K562 (cell line): ENCODE measurements around the gene SLC7A11. TPM values are rescaled to one million over a fixed set of nuclear protein-coding genes. Genes with fewer than 3 reads are reported as not detected.

ENCODE experiments used
- ADNP ChIP-seq: fragments of 200-800 bp; sonication (Bioruptor generic); IDR thresholded peaks from 2 replicates; pipeline ENCODE4 v1.6.1; 2016; ENCODE audit warnings: missing genetic modification characterization, missing compliant biosample characterization
- CHD1 ChIP-seq: fragments of 200-600 bp; sonication (generic); IDR thresholded peaks from one replicate; pipeline ENCODE4 v1.6.1; 2012; ENCODE audit warnings: mild to moderate bottlenecking, moderate library complexity, low read length, inconsistent platforms
- FIP1L1 ChIP-seq: fragments of 200-400 bp; formaldehyde crosslinking; IDR thresholded peaks from 2 replicates; pipeline ENCODE4 v1.6.1; 2018; ENCODE audit warnings: mild to moderate bottlenecking, low read depth, low read length; ENCODE audit not compliant: poor library complexity, severe bottlenecking
- FOSL1 ChIP-seq: fragments of 200-800 bp; sonication (Bioruptor generic); conservative IDR thresholded peaks from 2 replicates; pipeline ENCODE4 v1.6.1; 2016; ENCODE audit warnings: missing genetic modification characterization, missing compliant biosample characterization
- FOXM1 ChIP-seq, 2 experiments: fragments of 450-650 bp in 1 of 2; sonication (generic) in 1 of 2; formaldehyde crosslinking in 1 of 2; IDR thresholded peaks; 2 replicates each; pipeline versions ENCODE4 v1.6.1 to v1.9.0; 2017 to 2022; ENCODE audit warnings: low read depth in 2 of 2, mild to moderate bottlenecking in 2 of 2, missing genetic modification reagents in 1 of 2, moderate library complexity in 1 of 2
- GABPB1 ChIP-seq: sonication (generic); formaldehyde crosslinking; IDR thresholded peaks from 2 replicates; pipeline ENCODE4 v1.8.0; 2022; ENCODE audit warnings: mild to moderate bottlenecking, missing genetic modification reagents
- JUN ChIP-seq, 2 experiments: sonication (generic) in 1 of 2; formaldehyde crosslinking in 1 of 2; IDR thresholded peaks; 2 replicates each; pipeline versions ENCODE4 v1.6.1 to v1.8.0; 2012 to 2022; ENCODE audit warnings: borderline replicate concordance in 2 of 2, mild to moderate bottlenecking in 2 of 2, improper control_type of control experiment in 1 of 2, low read depth in 1 of 2, low read length in 1 of 2, missing genetic modification reagents in 1 of 2
- KLF1 ChIP-seq: fragments of 450-650 bp; IDR thresholded peaks from 2 replicates; pipeline ENCODE4 v1.6.1; 2016; ENCODE audit warnings: missing genetic modification characterization, missing compliant biosample characterization
- MAZ ChIP-seq, 2 experiments: fragments of 450-650 bp in 1 of 2; sonication (generic) in 1 of 2; formaldehyde crosslinking; IDR thresholded peaks in 1 of 2; conservative IDR thresholded peaks in 1 of 2; 2 replicates each; pipeline versions ENCODE4 v1.4.0 to v1.5.0; 2020; ENCODE audit warnings: mild to moderate bottlenecking in 1 of 2, missing genetic modification reagents in 1 of 2
- POU5F1 ChIP-seq: fragments of 150-350 bp; IDR thresholded peaks from 2 replicates; pipeline ENCODE4 v1.6.1; 2014; ENCODE audit warnings: borderline replicate concordance, low read length, low read depth, mild to moderate bottlenecking; ENCODE audit not compliant: partially characterized antibody
- RAD51 ChIP-seq: fragments of 450-650 bp; IDR thresholded peaks from 2 replicates; pipeline ENCODE4 v1.7.1; 2016; ENCODE audit warnings: low read depth, mild to moderate bottlenecking, borderline replicate concordance
- TBL1XR1 ChIP-seq, 2 experiments: IDR thresholded peaks; 2 replicates each; pipeline ENCODE4 v1.6.1; 2012; ENCODE audit warnings: improper control_type of control experiment in 2 of 2, low read length in 2 of 2, mild to moderate bottlenecking in 1 of 2
- TFAP4 ChIP-seq: sonication (generic); formaldehyde crosslinking; IDR thresholded peaks from 2 replicates; pipeline ENCODE4 v1.8.0; 2022; ENCODE audit warnings: missing genetic modification reagents, mild to moderate bottlenecking, moderate library complexity, borderline replicate concordance
- ZNF197 ChIP-seq: fragments of 200-800 bp; sonication (Bioruptor generic); IDR thresholded peaks from 2 replicates; pipeline ENCODE4 v1.6.1; 2016; ENCODE audit warnings: low read depth, missing genetic modification characterization, missing compliant biosample characterization
- ZNF445 ChIP-seq: fragments of 250-450 bp; sonication (Bioruptor Pico); IDR thresholded peaks from 2 replicates; pipeline ENCODE4 v1.4.0; 2020; ENCODE audit warnings: low read depth, mild to moderate bottlenecking, moderate library complexity
- ZNF717 ChIP-seq: fragments of 250-450 bp; sonication (Bioruptor Pico); IDR thresholded peaks from 2 replicates; pipeline ENCODE4 v1.5.0; 2021
- polyA plus RNA-seq, 8 experiments: library from polyadenylated mRNA; depleted of rRNA in 4 of 8; stranded (reverse) in 5 of 8; unstranded in 3 of 8; fragments of >200 nt; fragmentation: Nextera tagmentation in 2 of 8; fragmentation: Illumina TruSeq in 1 of 8; extraction: Ambion mirVana in 2 of 8; extraction: Trizol in 1 of 8; gene quantifications; 2 replicates each; pipeline versions ENCODE4 v1.2.1 to v1.2.3, GENCODE V29; 2011 to 2014; ENCODE audit warnings: inconsistent platforms in 1 of 8, missing spikeins in 1 of 8
- total RNA-seq, 7 experiments: library from RNA; depleted of rRNA in 6 of 7; stranded (reverse); fragments of >200 nt in 6 of 7; fragmentation: Illumina TruSeq in 2 of 7; extraction: Trizol in 2 of 7; gene quantifications; 2 replicates each; pipeline versions ENCODE4 v1.2.1 to v1.2.3, GENCODE V29; 2011 to 2021; ENCODE audit warnings: low replicate concordance in 1 of 7
- TF ChIP-seq, protein P1 (sequence below): fragments of 450-650 bp; IDR thresholded peaks from 2 replicates; pipeline ENCODE4 v1.6.1; 2014; ENCODE audit warnings: low read depth, mild to moderate bottlenecking, moderate library complexity, borderline replicate concordance
- TF ChIP-seq, protein P2 (sequence below): fragments of 450-650 bp; IDR thresholded peaks from 2 replicates; pipeline ENCODE4 v1.6.1; 2016; ENCODE audit warnings: mild to moderate bottlenecking
- TF ChIP-seq, protein P3 (sequence below): sonication (generic); formaldehyde crosslinking; IDR thresholded peaks from 2 replicates; pipeline ENCODE4 v1.4.0; 2020; ENCODE audit warnings: mild to moderate bottlenecking, missing genetic modification reagents

SLC7A11 gene
- total and polyA plus RNA-seq, 9 of the 15 experiments (the other 6 are each of a cell fraction or from before 2014, with no cell fraction given): 4.5 to 26.1 (median 13.5) TPM

- TF ChIP-seq, protein P1, sequence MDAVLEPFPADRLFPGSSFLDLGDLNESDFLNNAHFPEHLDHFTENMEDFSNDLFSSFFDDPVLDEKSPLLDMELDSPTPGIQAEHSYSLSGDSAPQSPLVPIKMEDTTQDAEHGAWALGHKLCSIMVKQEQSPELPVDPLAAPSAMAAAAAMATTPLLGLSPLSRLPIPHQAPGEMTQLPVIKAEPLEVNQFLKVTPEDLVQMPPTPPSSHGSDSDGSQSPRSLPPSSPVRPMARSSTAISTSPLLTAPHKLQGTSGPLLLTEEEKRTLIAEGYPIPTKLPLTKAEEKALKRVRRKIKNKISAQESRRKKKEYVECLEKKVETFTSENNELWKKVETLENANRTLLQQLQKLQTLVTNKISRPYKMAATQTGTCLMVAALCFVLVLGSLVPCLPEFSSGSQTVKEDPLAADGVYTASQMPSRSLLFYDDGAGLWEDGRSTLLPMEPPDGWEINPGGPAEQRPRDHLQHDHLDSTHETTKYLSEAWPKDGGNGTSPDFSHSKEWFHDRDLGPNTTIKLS: no peak
- no peak for TF ChIP-seq KLF1 (tag)
- no peak for TF ChIP-seq FOXM1 (IDR thresholded peaks at IDR 0.05; ENCODE audit: low read depth)
- TF ChIP-seq FOXM1 (CRISPR knock-in tag; IDR thresholded peaks at IDR 0.05; ENCODE audit: low read depth): no peak
- TF ChIP-seq FOSL1 (tag): no peak
- TF ChIP-seq TFAP4 (CRISPR knock-in tag): no peak
- no peak for TF ChIP-seq FIP1L1
- no peak for TF ChIP-seq RAD51
- TF ChIP-seq GABPB1 (CRISPR knock-in tag): no peak
- no peak for TF ChIP-seq JUN (IDR thresholded peaks at IDR 0.05; ENCODE audit: borderline replicate concordance, low read depth, low read length)
- TF ChIP-seq JUN (CRISPR knock-in tag; IDR thresholded peaks at IDR 0.05; ENCODE audit: borderline replicate concordance): no peak
- TF ChIP-seq, protein P2, sequence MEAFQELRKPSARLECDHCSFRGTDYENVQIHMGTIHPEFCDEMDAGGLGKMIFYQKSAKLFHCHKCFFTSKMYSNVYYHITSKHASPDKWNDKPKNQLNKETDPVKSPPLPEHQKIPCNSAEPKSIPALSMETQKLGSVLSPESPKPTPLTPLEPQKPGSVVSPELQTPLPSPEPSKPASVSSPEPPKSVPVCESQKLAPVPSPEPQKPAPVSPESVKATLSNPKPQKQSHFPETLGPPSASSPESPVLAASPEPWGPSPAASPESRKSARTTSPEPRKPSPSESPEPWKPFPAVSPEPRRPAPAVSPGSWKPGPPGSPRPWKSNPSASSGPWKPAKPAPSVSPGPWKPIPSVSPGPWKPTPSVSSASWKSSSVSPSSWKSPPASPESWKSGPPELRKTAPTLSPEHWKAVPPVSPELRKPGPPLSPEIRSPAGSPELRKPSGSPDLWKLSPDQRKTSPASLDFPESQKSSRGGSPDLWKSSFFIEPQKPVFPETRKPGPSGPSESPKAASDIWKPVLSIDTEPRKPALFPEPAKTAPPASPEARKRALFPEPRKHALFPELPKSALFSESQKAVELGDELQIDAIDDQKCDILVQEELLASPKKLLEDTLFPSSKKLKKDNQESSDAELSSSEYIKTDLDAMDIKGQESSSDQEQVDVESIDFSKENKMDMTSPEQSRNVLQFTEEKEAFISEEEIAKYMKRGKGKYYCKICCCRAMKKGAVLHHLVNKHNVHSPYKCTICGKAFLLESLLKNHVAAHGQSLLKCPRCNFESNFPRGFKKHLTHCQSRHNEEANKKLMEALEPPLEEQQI: no peak
- no peak for TF ChIP-seq ZNF445
- TF ChIP-seq, protein P3, sequence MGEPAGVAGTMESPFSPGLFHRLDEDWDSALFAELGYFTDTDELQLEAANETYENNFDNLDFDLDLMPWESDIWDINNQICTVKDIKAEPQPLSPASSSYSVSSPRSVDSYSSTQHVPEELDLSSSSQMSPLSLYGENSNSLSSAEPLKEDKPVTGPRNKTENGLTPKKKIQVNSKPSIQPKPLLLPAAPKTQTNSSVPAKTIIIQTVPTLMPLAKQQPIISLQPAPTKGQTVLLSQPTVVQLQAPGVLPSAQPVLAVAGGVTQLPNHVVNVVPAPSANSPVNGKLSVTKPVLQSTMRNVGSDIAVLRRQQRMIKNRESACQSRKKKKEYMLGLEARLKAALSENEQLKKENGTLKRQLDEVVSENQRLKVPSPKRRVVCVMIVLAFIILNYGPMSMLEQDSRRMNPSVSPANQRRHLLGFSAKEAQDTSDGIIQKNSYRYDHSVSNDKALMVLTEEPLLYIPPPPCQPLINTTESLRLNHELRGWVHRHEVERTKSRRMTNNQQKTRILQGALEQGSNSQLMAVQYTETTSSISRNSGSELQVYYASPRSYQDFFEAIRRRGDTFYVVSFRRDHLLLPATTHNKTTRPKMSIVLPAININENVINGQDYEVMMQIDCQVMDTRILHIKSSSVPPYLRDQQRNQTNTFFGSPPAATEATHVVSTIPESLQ (CRISPR knock-in tag): no peak
- peak; percentile 46 for TF ChIP-seq CHD1
- TF ChIP-seq POU5F1: no peak
- 0 out of 4 replicates have a peak, but pooled peaks of 1 of the 2 experiments have one; percentile 9 for TF ChIP-seq TBL1XR1 (IDR thresholded peaks at IDR 0.05; ENCODE audit: low read length in 2 of 2)
- no peak for TF ChIP-seq ZNF197 (CRISPR knock-in tag)
- TF ChIP-seq ZNF717 (CRISPR knock-in tag): no peak
- no peak; the same call in 1 of the 2 replicates for TF ChIP-seq ADNP (tag)
- TF ChIP-seq MAZ (CRISPR knock-in tag; conservative IDR thresholded peaks at IDR 0.05 in 1 of 2, IDR thresholded peaks at IDR 0.05 in 1 of 2): no peak
Measured at GRCh38 chr4:138238521-138239292, 3.4 kb downstream of the SLC7A11 start (continued).
